ENCODE measurements around the gene RPL29.

The RPL29 gene

GRCh38 chr3:52013802-52014598 lies 18.3 kb upstream of the RPL29 start:
- Histone ChIP-seq H3K9me3 (no peaks in the 10 kb centered on the region), H3K36me3 (no peaks in the 10 kb centered on the region), H3K4me1 (peaks cover 23% of the 10 kb centered on the region), H3K27me3 (no peaks in the 10 kb centered on the region), H3K4me3 (ENCODE audit: low read depth, low read length) (no peak overlapping the region)
- peak; percentile 4; the same call in 1 of the 2 replicates for TF ChIP-seq CTCF (IDR thresholded peaks at IDR 0.05; ENCODE audit: low read depth, low read length)
- no peak for DNase-seq

GRCh38 chr3:52012699-52013098 lies 17.0 kb upstream of the RPL29 start:
- Histone ChIP-seq H3K4me3 (ENCODE audit: low read depth, low read length) (no peak overlapping the region), H3K4me1 (peaks cover 23% of the 10 kb centered on the region), H3K36me3 (no peaks in the 10 kb centered on the region), H3K9me3 (no peaks in the 10 kb centered on the region), H3K27me3 (no peaks in the 10 kb centered on the region)
- no peak for DNase-seq
- TF ChIP-seq CTCF (IDR thresholded peaks at IDR 0.05; ENCODE audit: low read depth, low read length), result no peak

GRCh38 chr3:52010431-52010830 lies 14.7 kb upstream of the RPL29 start:
- Histone ChIP-seq H3K27me3 (no peaks in the 10 kb centered on the region), H3K4me1 (peaks cover 19% of the 10 kb centered on the region), H3K4me3 (ENCODE audit: low read depth, low read length) (no peak overlapping the region), H3K36me3 (no peaks in the 10 kb centered on the region), H3K9me3 (no peaks in the 10 kb centered on the region)
- DNase-seq, result no peak
- no peak for TF ChIP-seq CTCF (IDR thresholded peaks at IDR 0.05; ENCODE audit: low read depth, low read length)

GRCh38 chr3:52007291-52007690 lies 11.6 kb upstream of the RPL29 start:
- Histone ChIP-seq H3K4me1 (peaks cover 8% of the 10 kb centered on the region), H3K4me3 (ENCODE audit: low read depth, low read length) (no peak overlapping the region), H3K27me3 (no peaks in the 10 kb centered on the region), H3K9me3 (no peaks in the 10 kb centered on the region), H3K36me3 (no peaks in the 10 kb centered on the region)
- no peak for DNase-seq
- no peak for TF ChIP-seq CTCF (IDR thresholded peaks at IDR 0.05; ENCODE audit: low read depth, low read length)

- H3K9me3 ChIP-seq, result no peaks in the 10 kb centered on the region
- TF ChIP-seq CTCF (IDR thresholded peaks at IDR 0.05; ENCODE audit: low read depth, low read length), result no peak
- H3K36me3 ChIP-seq, result no peaks in the 10 kb centered on the region
- no peaks in the 10 kb centered on the region for H3K27me3 ChIP-seq
- no peak overlapping the region for H3K4me3 ChIP-seq (ENCODE audit: low read depth, low read length)
- DNase-seq, result no peak
- peaks cover 8% of the 10 kb centered on the region for H3K4me1 ChIP-seq
These were observed 11.1 kb upstream of the RPL29 start for GRCh38 chr3:52006820-52007133.

- Histone ChIP-seq H3K4me3 (ENCODE audit: low read depth, low read length) (0 out of 2 replicates have a peak overlapping the region, but pooled peaks have one; percentile 7), H3K36me3 (no peaks in the 10 kb centered on the region), H3K9me3 (no peaks in the 10 kb centered on the region), H3K27me3 (no peaks in the 10 kb centered on the region), H3K4me1 (peaks cover 8% of the 10 kb centered on the region)
- no peak; the same call in 1 of the 2 replicates for TF ChIP-seq CTCF (IDR thresholded peaks at IDR 0.05; ENCODE audit: low read depth, low read length)
- DNase-seq, result peak; percentile 50
These were observed 10.5 kb upstream of the RPL29 start for GRCh38 chr3:52006017-52006819.
